ENCODE data around the gene PPP1R13B. TPM values are rescaled to one million over a fixed set of nuclear protein-coding genes. Genes with fewer than 3 reads are reported as not detected.

PPP1R13B gene
- total and polyA plus RNA-seq, 2 experiments from 2014 or later = 2.0 to 8.5 TPM

- H3K4me3 Mint-ChIP-seq = no peak overlapping the region
- H3K27ac Mint-ChIP-seq = no peak overlapping the region
- Histone ChIP-seq H3K9me2 (ENCODE audit: insufficient read depth) (no peaks in the 10 kb centered on the region), H3K27me3 (ENCODE audit: insufficient read depth) (no peaks in the 10 kb centered on the region), H3K27ac (ENCODE audit: low read depth) (no peak overlapping the region), H3K4me3 (no peak overlapping the region), H3K4me1 (ENCODE audit: insufficient read depth) (no peaks in the 10 kb centered on the region), H4K20me1 (replicated peaks; ENCODE audit: insufficient read depth) (no peaks in the 10 kb centered on the region), H3K79me2 (replicated peaks; ENCODE audit: insufficient read depth) (no peaks in the 10 kb centered on the region), H3K36me3 (ENCODE audit: insufficient read depth) (no peaks in the 10 kb centered on the region), H3K4me2 (no peak overlapping the region), H3F3A (replicated peaks; ENCODE audit: low read depth) (no peaks in the 10 kb centered on the region), H2AFZ (no peak overlapping the region)
- H3K36me3 Mint-ChIP-seq (ENCODE audit: low read depth) = peaks cover 23% of the 10 kb centered on the region
- ATAC-seq (no peak), DNase-seq (ENCODE audit: low spot score) (no peak)
- H3K4me1 Mint-ChIP-seq = peaks cover 30% of the 10 kb centered on the region
- H3K9me3 Mint-ChIP-seq = no peaks in the 10 kb centered on the region
- H3K27me3 Mint-ChIP-seq (ENCODE audit: insufficient read depth, low read depth, poor library complexity) = peaks cover 17% of the 10 kb centered on the region
- TF ChIP-seq REST (IDR thresholded peaks at IDR 0.05; ENCODE audit: unreplicated experiment) = no peak
- TF ChIP-seq JUNB (IDR thresholded peaks at IDR 0.05; ENCODE audit: unreplicated experiment) = no peak
- no peak for TF ChIP-seq CREB1 (CRISPR knock-in tag; IDR thresholded peaks at IDR 0.05; ENCODE audit: low read depth)
- TF ChIP-seq STAT1 (IDR thresholded peaks at IDR 0.05; ENCODE audit: unreplicated experiment) = no peak
- TF ChIP-seq EZH2phosphoT487 (IDR thresholded peaks at IDR 0.05; ENCODE audit: unreplicated experiment) = no peak
- TF ChIP-seq ZNF462 (CRISPR knock-in tag; IDR thresholded peaks at IDR 0.05) = no peak
- no peak for TF ChIP-seq EZH2 (IDR thresholded peaks at IDR 0.05; ENCODE audit: low read depth, unreplicated experiment)
- no peak for TF ChIP-seq ZNF114 (CRISPR knock-in tag; IDR thresholded peaks at IDR 0.05)
- TF ChIP-seq CTCF (conservative IDR thresholded peaks at IDR 0.05; ENCODE audit: low read depth in 2 of 2) = no peak
- TF ChIP-seq NANOG (IDR thresholded peaks at IDR 0.05; ENCODE audit: borderline replicate concordance) = no peak
- no peak for TF ChIP-seq POLR2AphosphoS5 (IDR thresholded peaks at IDR 0.05; ENCODE audit: low read depth)
- no peak for TF ChIP-seq ETS1 (IDR thresholded peaks at IDR 0.05)
- no peak for TF ChIP-seq ZNF331 (CRISPR knock-in tag; IDR thresholded peaks at IDR 0.05; ENCODE audit: low read depth)
Observed at GRCh38 chr14:103738166-103738565, 109.2 kb downstream of the PPP1R13B start.

Measured in GM23338 (cell line).